HG03565 (cell line): Measurements from ENCODE around the gene PYGB.
A peak's percentile ranks its signal among the peaks of the same experiment; 100 is the strongest.
"Not testable (repeated sequence)": the region's sequence is repeated elsewhere in the genome, so short reads cannot be mapped to it uniquely, and the experiment has no call there.

Experiments used
- ATAC-seq: cut with Tn5 transposase; IDR thresholded peaks from one replicate; pipeline ENCODE4 v1.9.1; 2021; ENCODE audit warnings: mild to moderate bottlenecking, moderate library complexity; ENCODE audit not compliant: unreplicated experiment

PYGB gene

DNA sequence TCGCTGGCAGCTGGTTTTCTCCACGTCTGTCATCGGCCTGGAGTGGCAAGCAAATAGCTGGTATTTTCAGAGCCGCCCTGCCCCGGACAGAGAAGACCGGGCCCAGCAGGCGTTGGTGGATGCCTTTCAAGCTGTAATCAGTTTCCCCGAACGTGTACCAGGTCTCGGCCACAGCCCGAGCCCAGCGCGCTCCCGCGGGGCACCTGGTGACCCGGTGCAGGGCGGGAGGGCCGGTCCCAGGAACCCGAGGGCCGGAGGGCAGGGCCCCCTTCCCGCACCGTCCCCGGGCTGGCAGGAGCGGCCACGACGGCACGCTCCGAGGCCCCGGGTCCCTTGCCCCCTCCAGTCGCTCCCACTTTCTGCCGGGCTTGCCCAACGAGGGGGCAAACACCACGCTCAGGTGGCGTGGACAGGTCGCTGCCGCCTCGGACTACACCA, 348 bp upstream of the PYGB start:
- peak; percentile 20 for ATAC-seq

DNA sequence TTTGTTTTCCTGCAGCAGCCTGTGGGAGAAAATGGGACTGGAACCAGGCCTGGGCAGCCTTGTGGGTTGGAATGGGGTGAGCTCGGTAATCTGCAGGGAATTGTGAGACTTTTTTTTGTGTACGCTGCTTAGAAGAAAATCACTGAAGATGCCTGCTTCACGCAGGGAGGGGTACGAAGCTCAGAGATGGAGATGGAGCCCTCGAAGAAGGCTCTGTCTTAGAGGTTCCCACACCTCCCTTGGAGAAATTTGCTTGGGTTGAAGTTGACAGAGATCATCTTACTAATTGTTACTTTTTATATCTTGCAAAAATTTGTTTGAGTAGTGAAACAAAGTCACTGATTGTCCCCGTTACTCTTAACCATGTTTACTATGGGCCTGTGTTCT, 894 bp downstream of the PYGB start:
- peak; percentile 0 for ATAC-seq

DNA sequence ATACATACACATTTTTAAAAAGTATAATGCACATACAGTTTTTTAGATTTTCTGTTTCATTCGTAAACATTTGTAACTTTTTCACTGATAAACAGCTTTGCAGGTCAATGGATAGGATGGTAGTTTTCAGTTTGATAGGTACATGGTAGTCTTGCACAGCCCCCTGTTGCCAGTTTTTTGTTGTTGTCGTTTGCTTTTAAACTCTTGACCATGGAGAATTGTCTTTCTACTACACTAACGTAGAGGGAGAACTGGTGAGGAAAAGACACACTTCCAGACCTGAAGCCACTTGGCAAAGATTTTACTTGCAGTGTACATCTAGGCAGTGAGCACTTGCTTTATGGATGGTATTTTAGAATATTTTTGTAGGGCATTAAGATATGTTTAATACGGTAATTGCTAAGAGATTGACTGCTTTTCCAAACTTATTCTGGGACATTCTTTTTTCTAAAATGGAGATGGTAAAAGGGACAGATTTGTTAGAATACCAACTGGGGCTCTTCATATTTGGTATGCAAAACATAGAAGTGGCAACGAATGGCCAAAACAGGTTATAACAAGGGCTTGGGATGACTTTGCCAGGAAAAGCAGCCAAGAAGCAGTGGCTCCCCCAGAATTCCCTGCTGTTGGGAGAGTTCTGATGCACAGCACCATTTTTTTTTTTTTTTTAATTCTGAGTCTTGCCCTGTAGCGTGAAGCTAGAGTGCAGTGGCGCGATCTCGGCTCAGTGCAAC, 1.5 kb downstream of the PYGB start:
- ATAC-seq: no peak

DNA sequence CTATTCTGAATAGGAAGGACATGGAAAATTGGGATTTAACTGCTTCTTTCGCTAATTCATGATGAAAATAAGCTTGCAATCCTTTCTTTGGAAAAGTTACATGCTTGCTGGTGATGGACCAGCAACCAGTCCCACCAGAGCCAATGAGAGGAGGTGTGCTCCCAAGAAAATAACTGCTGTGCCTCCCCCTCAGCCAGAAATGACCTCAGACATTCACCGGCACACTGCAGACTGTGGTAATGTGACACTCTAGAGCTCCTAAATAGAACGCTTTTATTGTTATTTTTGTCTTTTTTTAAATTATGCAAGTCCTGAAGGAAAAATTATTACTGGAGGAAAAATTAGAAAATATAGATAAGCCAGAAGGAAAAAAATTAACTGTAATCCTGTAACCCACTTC, 2.6 kb downstream of the PYGB start:
- ATAC-seq: no peak

DNA sequence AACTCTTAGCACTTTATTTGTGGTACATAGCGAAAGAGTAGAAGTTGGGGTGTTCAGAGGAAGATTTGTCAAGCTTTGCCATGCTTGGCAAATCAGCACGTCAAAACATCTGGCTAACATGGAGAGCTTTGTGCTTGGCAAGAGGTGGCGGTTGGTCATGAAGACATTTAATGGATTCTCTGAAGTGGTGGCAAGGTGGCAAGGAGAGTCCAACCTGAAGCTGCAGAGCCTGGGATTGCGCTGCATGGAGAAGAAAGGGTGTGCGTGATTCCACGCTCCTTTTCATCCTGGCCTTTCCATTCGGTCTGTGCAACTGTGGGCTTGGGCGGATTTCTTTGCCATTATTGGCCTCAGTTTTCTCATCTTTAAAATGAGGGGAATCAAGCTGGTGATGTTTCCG, 3.1 kb downstream of the PYGB start:
- no peak for ATAC-seq

DNA sequence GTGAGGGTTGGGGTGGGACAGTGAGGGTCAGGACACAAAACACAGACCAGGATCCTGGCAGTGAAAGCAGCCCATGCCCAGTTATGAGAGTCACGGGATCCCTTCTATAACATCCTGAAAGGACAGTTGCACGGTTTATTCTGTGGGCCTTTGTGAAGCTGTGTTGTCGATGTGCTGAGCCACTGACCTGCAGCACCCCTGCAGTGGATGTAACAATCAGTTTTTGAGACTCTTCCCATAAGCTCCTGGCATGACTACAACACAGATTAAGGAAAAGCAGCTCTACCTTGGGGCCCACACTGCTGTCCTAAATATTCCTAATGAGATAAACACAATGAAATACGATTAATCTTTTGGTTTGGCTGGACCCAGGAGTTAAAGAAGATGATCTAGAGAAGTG, 3.7 kb downstream of the PYGB start:
- no peak for ATAC-seq

DNA sequence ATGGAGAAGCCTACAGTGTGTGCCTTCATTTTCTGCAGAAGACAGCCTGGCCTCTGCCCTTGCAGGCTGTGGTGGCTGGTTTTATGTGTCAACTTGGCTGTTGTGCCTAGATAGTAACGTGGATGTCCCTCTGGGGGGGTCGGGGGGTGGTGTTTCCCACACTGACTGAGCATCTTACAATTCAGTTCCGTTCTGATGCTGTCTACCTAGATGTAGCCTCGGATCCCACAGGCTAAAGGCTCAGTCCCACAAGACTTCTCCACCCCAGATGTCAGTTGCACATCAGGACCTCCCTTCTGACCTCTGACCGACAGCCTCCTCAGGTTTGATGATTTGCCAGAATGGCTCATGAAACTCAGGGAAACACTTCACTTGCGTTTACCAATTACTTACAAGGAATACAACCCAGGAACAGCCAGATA, 4.4 kb downstream of the PYGB start:
- ATAC-seq: no peak

DNA sequence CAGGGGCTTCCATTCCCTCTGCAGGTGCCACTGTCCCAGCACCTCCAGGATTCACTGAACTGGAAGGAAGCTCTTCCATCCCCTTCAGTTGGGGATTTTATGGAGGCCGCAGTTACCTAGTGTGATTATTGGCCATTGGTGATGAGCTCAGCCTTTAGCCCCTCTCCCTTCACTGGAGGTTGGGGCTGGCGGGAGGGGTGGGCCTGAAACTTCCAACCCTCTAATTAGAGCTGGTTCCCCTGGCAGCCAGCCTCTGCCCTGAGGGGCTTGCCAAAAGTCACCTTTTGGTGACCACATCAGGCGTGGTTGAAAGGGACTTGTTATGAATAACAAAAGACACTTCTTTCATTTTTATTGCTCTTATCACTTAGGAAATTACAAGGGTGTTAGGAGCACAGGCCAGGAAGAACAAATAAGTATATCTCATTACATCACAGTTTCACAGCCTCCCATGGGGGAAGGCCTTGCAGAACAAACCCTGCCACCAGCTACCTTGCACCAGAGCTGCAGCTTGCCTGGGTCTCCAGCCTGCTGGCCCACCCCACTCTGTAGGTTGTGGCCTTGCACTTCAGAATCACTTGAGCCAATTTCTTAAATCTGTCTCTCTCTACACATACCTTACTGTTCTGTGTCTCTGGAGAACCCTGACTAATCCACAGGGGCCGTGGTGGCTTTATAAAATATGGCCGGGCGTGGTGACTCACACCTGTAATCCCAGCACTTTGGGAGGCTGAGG, 5.0 kb downstream of the PYGB start:
- ATAC-seq: no peak

DNA sequence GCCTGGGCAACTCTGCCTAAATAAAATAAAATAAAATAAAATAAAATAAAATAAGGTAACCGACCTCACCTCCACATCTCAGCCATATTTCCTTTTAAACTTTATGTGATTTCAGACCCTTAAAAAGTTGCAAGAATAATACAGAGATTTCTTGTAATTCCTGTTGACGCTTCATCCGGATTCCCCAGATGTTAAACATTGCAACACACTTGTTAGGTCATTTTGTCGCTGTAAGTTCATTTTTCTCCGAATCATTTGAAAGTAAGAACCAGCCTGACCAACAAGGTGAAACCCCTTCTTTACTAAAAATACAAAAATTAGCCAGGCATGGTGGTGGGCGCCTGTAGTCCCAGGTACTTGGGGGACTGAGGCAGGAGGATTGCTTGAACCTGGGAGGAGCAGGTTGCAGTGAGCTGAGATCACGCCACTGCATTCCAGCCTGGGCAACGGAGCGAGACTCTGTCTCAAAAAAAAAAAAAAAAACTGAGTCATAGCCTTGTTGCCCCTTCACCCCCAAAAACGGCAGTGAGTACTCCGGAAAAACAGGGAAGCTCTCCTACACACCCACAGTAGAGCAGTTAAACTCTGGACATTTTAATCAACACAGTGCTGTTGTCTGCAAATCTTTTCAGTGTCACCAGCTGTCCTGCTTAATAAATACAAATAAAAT, 5.9 kb downstream of the PYGB start:
- ATAC-seq: no peak

DNA sequence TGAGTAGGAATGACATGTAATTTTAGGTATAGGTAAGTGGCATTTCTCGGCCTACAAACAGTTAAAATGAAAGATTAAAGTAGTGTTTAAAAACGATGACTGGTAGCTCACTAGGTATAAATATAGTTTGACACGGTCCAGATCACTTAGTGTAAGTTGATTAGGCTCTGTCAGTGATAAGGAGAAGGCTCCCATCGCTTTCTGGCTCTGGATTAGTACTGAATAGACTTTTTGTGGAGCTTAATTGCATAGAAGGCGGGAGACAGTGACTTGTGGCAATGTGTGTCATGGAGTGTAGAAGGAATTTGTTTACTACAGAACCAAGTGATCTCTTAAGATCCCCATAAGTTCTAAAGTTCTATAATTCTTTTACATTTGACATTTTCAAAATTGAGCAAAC, 6.7 kb downstream of the PYGB start:
- no peak for ATAC-seq

DNA sequence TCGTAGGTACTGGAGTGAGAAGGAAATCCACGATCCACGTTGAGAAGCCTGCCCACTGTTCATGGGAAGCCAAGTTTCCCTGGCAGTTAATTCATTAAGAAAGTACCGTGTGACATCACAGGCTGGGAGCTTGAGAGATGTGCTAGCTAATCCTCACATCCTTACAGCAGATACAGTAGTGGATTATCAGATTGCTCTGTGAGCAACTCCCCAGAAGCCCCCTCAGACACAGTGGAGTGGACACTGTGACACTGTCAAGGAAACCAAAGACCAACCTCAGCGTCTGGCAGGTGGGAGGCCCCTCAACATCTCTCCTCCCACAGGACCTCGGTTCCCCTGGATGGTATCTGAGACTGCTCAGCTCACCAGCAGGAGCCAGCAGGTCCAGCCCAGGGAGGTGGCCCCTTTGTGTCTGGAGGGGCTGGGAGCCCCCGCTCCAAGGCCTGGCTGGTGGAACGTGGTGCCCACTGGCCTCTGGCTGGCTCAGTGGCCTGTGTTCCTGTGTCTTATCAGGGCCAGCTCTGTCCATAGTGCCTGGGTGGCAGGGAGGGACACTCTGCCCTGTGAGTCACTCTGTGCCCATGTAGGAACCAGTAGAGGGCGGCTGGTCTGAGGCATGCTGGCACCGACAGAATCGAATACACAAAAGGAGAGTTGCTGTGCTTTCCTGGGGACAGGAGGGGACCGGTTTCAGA, 7.2 kb downstream of the PYGB start:
- ATAC-seq: no peak

DNA sequence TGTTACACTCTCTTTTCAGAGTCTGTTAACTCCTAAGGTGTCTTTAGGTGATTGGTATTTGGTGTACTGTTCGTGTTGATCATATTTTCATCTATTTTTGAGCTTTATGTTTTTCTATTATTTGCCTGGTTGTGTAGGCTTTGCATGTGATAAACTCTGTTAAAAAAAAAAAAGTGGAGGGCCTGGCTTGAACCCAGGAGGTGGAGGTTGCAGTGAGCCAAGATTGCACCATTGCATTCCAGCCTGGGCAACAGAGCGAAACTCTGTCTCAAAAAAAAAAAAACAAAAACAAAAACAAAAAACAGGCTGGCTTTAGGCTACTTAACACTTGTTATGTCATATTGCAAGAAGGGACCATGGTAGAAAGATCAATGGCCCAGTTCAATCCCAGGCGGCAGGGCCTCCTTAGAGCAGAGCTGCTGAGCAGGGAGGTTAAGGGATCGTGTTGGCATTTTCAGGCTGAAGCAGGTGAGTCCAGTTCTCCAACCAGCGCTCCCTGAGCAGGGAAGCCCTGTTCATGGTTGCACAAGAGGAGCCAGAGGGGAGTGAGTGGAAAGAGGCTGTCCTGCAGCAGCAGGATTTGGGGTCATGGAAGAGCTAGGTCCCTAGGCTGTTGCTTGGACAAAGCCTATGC, 8.5 kb downstream of the PYGB start:
- no peak for ATAC-seq

DNA sequence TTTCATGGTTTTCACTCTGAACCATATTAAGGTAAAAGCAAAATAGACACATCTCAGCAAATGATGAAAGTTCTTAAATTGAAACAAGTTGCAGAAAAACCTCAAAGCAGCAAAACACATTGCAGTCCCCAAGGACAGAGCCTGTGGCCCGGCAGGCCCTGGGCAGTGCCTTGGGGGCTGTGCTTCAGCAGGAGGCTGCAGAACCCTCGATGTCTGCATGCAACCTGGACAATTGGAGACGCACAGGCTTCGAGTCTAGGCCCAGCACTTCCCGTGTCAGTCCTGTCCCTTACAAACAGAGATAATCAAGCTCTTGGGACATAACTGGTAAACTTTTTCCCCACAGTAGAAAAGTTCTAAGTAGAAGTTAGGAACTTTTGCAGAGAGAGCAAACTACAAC, 9.2 kb downstream of the PYGB start:
- ATAC-seq: no peak

DNA sequence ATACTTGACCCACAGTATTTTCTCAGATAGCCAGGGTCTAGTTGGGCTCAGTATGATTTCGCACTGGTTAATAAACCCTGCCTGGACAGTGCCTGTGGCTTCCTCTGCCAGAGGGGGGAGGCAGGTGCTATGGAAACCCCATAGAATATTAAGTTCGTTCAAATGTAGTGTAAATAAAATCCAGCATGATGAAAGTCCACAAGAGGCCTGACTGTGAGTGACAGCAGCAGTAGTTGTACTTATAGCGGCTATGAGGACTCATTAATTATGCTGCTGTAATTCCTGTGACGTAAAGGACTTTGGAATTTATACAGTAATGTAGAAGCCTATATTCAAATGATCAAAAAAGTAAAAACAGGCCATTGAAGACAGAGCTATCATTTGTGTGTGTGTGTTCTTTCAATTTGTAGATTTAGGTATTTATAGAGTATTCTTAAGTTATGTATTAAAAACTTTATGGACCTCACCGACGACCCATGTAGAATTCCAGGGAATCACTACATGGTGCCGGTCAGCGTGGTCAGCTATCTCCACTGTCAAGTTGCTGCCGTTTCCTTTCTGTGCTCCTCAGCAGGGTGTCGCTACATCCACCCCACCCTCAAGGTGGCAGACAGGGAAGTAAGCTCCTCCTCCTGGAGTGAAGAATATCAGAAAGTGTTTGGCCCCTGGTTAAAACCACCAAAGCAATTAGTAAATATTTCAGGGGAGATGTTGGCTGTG, 10.0 kb downstream of the PYGB start:
- ATAC-seq: no peak

DNA sequence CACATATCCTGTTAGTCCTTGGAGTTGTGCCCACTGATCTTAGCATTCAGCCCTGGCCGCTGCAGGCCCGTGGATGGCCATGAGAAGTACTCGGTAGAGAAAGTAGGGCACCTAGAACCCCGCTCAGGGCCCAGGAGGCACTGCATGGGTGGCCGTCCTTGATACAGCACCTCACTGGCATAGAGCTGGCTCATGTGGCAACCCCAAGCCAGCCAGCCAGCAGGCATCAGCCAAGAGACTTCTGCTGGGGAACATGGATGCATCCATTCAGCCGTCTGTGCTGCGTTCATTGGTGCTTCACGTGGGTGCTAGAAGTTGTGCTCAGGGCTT, 10.6 kb downstream of the PYGB start:
- ATAC-seq: no peak

DNA sequence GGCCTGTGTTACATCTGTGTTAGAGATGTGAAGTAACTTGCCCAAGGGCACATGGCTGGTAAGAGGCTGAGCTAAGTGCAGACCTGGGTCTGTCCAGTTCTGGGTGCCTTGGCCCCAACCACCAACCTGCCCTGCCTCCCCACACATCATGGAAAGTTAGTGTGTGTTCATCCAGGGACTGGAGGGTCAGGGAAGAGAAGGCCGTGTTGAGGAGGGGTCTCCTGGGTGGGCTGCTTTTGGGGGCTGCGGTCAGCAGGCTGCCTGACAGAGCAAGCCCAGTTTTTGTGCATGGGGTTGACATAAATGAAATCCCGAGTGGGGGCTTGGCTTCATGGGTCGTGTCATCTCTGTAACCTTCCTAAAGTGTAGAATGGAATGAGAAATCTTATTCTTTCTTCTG, 10.9 kb downstream of the PYGB start:
- ATAC-seq: no peak

DNA sequence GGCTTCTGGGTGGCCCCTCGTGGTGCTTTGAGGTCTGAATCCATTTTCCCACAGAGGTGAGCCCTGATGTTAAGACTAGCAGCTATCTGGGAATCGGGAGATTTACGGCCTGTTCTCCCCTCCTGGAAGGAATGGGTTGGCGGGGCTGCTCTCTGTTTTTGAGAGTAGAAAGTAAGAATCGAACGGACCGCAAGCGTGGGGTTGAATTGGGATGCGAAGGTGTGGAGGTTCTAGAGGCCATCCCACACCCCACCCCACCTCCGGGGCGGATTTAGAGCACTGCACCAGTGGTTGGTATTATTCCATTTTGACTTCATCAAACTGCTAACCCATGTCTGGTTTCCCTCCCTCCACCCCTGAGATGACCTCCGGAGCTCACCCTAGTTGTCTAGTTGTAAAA, 11.5 kb downstream of the PYGB start:
- no peak for ATAC-seq

DNA sequence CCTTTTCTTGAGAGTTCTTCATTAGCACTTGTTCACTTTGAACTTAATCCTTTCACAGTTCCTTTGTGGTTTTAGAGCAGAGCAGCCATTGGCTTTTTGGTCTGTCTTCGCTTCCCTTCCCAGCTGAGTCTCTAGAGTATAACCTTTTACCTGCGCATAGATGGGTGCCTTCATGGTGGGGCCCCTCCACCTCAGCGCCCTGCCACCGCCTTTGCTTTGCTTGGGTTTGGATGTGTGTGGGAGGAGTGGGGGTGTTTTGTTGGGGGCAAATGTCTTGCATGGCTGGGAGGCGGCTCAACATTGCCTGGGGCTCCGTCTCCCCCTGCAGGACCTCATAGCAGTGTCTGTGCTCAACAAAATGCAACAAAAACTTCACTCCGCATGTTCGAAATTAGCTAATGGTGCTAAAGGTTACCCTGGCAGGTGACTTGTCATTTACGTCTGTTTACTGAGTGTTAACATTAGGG, 11.9 kb downstream of the PYGB start:
- no peak for ATAC-seq

DNA sequence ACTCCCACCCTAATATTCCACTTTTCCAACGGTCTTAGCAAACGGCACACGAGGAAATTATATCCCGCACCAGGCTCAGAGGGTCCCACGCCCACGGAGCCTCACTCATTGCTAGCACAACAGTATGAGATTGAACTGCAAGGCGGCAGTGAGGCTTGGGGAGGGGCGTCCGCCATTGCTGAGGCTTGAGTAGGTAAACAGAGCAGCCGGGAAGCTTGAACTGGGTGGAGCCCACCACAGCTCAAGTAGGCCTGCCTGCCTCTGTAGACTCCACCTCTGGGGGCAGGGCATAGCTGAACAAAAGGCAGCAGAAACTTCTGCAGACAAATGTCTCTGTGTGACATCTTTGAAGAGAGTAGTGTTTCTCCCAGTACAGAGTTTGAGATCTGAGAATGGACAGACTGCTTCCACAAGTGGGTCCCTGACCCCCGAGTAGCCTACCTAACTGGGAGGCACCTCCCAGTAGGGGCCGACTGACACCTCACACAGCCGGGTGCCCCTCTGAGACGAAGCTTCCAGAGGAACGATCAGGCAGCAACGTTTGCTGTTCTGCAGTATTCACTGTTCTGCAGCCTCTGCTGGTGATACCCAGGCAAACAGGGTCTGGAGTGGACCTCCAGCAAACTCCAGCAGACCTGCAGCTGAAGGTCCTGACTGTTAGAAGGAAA, 13.0 kb downstream of the PYGB start:
- not testable (repeated sequence) for ATAC-seq
